PFSK-1 (cell line): ENCODE results near the gene TCHP.

Experiments used
- POLR2AphosphoS5 ChIP-seq: IDR thresholded peaks from 2 replicates; pipeline ENCODE4 v1.6.1; 2012; ENCODE audit warnings: low read depth, mild to moderate bottlenecking, control low read depth, low read length, moderate library complexity
- TF ChIP-seq, protein P1 (sequence below), 2 experiments: IDR thresholded peaks; 2 replicates each; pipeline versions ENCODE4 v1.6.1 to v1.8.0; 2011 to 2012; ENCODE audit warnings: low read depth in 2 of 2, low read length in 2 of 2, control low read depth in 1 of 2, inconsistent platforms in 1 of 2, mild to moderate bottlenecking in 1 of 2, moderate library complexity in 1 of 2; ENCODE audit not compliant: insufficient read depth in 1 of 2

GRCh38 chr12:109915171-109916040, 15.3 kb downstream of the TCHP start:
- TF ChIP-seq POLR2AphosphoS5: no peak
- TF ChIP-seq, protein P1, sequence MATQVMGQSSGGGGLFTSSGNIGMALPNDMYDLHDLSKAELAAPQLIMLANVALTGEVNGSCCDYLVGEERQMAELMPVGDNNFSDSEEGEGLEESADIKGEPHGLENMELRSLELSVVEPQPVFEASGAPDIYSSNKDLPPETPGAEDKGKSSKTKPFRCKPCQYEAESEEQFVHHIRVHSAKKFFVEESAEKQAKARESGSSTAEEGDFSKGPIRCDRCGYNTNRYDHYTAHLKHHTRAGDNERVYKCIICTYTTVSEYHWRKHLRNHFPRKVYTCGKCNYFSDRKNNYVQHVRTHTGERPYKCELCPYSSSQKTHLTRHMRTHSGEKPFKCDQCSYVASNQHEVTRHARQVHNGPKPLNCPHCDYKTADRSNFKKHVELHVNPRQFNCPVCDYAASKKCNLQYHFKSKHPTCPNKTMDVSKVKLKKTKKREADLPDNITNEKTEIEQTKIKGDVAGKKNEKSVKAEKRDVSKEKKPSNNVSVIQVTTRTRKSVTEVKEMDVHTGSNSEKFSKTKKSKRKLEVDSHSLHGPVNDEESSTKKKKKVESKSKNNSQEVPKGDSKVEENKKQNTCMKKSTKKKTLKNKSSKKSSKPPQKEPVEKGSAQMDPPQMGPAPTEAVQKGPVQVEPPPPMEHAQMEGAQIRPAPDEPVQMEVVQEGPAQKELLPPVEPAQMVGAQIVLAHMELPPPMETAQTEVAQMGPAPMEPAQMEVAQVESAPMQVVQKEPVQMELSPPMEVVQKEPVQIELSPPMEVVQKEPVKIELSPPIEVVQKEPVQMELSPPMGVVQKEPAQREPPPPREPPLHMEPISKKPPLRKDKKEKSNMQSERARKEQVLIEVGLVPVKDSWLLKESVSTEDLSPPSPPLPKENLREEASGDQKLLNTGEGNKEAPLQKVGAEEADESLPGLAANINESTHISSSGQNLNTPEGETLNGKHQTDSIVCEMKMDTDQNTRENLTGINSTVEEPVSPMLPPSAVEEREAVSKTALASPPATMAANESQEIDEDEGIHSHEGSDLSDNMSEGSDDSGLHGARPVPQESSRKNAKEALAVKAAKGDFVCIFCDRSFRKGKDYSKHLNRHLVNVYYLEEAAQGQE (IDR thresholded peaks at IDR 0.05; ENCODE audit: insufficient read depth in 1 of 2, low read depth in 2 of 2, low read length in 2 of 2): no peak
